HG02610 (cell line): Measurements from ENCODE around the gene PRXL2B.
"Not testable (repeated sequence)": the region's sequence is repeated elsewhere in the genome, so short reads cannot be mapped to it uniquely, and the experiment has no call there.

Experiments
- ATAC-seq: cut with Tn5 transposase; IDR thresholded peaks from one replicate; pipeline ENCODE4 v1.9.1; 2021; ENCODE audit warnings: mild to moderate bottlenecking, moderate library complexity; ENCODE audit not compliant: unreplicated experiment

The PRXL2B gene

DNA sequence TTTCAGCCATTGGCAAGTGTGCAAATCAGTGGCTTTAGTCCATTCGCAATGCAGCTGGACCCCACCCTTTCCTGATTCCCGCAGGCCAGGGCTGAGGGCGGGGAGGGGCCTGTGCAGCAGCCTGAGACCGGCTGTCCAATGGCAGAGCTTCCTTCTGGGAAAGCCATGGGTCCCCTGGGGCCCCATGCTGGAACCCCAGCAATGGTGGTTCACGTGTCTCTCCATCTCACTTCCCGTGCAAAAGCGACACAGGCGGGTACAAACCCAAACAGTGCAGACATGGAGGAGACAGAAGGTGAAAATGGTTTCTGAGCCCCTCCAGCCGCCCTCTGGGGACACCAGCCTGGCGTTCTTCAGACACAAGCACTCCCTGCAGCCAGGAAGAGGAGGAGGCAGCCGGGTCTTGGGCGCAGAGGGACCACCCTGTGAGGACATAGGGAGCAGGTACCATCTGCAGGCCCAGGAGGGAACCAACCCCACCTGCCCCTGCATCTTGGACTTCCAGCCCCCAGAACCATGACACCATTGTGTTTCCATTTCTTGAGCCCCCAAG lies 36.2 kb upstream of the PRXL2B start:
- ATAC-seq = not testable (repeated sequence)

DNA sequence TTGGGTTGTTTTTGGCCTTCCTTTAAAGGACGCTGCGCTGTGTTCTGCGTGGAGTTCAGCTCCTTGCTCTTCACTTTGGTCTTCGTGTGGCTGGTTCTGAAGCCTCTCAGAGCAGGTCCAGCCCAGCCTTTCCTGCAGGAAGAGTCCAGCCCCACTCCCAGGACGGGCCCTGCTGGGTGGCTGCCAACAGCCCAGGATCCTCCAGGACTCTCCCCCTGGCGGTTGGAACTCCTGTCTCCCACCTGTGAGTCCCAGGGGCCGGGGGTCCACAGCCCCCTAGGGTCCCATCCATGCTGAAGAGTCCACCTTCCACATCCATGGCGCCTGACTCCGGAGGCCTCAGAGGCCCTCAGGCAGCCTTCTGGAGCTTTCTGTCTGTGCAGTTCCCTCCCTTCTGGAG lies 35.0 kb upstream of the PRXL2B start:
- ATAC-seq = not testable (repeated sequence)

DNA sequence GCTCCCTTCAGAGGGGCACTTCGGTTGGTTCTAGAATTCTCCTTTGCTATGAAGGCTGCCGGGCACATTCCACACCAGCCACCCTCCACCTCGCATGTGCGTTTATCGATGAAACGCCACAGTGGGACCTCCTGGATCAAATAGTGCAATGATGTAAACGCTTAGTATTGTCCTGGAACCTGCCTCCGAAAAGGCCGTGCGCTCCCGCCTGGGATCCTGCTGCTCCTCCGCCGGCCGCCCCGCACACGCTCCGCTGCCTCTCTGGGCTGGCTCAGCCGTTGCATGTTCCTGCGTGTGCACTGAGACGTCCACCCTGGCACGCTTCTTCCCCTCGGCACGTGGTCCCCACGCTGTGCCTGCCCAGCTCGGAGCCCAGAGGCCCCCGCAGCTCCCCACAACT lies 34.4 kb upstream of the PRXL2B start:
- ATAC-seq = no peak

DNA sequence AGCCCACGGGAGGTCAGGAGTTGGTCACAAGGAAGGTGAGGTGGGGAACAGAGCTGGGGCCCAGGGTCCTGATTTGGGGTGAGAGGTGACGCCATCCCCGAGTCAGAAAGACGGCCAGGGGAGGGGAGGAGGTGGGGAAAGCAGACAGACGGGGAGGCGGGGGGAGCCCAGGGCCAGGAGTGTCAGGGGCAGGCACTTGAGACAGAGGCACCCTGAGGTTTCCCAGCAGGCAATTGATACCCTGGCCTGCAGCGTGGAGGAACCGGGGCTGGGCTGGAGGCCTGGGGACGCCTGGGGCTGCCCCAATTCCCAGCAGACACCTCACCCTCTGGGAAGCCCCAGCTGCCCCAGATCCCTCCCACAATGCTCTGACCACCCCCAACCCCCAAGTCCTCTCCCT lies 33.5 kb upstream of the PRXL2B start:
- ATAC-seq = not testable (repeated sequence)

DNA sequence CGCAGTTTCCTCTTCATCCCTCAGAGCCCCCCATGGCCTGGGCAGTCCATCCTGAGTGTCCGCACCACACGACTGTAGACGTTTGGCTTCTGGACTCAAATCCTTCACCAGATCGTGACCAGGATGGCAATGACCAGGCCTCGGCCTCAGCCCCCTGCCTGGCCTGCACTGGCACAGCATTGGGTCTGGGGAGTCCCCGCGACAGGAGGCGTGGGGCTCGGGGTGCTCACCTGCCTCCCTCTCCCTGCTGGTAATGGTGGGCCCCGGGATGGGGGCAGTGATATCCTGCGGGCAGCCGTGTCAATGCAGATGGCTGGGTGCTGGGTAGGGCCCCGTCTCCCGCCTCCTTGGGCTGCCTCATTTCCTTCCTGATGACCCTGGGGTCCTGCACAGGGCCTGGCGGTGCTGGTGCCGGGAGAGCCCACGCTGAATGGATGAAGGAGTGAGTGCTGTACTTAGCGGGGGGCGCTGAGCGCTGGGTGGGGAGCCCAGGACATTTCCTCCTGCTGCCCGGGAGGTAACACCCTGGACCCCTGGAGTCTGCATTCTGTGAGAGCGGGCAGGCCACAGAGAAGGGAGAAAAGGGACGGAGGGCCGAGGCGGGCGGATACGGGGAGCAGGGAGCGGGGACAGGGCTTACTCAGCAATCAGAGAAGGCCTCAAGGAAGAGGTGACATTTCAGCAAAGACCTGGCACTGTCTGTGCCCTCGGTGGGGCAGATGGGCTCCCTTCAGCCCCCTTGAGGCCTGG lies 32.5 kb upstream of the PRXL2B start:
- ATAC-seq = no peak

DNA sequence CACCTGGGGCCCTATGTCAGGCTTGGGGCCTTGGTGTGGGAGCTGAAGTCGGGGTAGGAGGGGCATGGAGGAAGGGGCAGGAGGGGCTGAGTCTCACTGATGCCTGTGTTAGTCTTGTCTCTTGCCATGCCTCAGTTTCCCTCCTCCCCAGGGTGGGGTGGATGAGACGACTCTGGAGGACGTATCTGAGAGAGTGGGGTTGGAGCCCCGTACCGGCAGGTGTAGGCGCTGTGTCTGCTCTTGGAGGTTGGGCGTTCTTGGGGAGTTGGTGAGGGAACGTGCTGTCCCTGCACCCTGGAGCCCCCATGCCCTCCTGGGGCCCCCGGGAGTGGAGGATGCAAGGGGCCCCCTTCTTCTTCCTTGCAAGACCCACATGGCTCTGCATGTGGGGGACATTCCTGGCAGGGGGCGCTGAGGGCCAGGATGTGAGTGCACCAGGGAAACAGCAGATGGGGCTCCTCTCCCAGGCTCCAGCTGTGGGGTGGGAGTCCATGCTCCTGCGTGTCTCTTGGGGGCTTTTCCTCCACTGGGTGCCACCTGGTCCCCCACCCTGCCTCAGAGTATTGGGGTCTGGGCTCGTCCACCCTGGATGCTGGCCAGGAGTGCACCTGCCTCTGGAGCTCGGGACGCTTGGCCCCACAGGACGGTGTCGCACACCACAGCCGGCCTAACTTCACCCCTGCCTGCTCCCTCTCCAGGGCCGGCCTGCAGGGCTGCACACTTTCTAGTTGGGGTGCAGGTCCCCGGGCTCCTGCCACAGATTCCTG lies 31.8 kb upstream of the PRXL2B start:
- no peak for ATAC-seq

DNA sequence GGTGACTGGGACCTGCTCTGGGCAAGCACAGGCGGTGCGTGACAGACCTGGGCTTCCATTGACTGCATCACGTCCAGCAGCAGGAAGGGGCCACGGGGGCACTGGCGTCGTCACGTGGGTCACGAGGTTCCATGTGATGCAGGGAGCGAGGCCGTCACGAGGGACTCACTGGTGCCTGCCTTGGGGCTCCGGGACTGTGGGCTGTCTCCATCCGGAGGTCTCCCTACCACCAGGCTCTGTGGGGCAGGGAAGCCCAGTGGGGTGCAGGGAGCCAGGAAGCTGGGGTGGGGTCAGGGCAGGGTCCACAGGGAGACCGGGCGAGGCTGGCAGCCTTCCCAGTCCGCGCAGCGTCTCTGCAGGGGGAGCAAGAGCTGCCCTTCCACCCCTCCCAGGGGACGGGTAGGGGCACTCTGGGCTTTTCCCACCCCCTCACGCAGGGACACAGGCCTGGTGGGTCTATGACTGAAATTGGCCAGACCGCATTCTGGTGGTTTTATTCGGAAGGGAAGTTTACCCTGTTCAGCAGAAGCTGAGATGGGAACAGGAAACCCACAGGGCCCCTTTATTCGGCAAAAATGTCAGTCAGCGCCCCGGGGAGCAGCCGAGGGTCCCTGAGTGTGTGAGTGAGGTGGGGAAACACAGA lies 30.8 kb upstream of the PRXL2B start:
- peak; percentile 39 for ATAC-seq

DNA sequence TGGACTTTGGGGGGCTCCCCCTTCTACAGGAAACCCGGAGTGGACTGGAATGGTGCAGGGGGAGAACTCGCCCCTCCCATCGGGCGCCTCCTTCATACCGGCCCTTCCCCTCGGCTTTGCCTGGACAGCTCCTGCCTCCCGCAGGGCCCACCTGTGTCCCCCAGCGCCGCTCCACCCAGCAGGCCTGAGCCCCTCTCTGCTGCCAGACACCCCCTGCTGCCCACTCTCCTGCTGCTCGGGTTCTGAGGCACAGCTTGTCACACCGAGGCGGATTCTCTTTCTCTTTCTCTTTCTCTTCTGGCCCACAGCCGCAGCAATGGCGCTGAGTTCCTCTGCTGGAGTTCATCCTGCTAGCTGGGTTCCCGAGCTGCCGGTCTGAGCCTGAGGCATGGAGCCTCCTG lies 30.3 kb upstream of the PRXL2B start, which contains the start of gene TNFRSF14:
TSS of gene TNFRSF14 (plus strand) at position 95 of the 401 bp plus-strand sequence. CDS start at position 389, 294 bp downstream.
- ATAC-seq = peak; percentile 31

DNA sequence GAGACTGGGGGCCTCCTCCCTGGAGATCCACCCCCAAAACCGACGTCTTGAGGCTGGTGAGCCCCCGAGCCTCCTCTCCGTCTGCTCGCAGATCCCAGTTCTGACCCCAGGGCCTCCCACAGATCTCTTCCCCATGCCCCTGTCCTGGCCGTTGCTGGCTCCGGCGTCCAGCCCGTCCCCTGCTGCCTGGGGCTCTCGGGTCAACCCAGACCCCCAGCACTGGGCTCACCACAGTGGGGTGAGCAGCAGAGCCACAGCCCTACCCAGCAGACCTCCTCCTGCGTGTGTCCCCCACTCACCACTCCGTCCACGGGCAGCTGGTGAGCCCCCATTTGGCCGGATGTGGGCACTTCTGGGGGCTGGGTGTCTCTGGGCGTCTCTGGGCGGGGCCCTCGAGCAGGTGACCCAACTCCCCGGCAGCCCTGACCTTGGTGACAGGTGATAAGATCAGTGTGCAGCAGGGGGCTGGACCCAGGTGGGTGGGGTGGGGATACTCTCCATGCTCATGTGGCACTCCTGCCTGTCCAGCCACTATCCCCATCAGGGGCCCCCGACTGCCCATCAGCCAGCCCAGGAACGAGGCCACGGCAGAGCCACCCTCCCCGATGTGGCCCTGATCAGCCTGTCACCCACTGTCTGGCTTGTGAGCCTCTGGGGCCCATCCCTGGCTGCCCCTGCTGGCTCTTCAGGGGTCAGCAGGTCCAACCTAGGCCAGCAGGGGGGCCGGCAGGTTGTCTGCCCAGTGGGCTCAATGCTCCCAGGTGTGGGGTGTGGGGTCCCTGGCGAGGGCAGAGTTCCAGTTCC lies 29.7 kb upstream of the PRXL2B start:
- ATAC-seq = no peak

DNA sequence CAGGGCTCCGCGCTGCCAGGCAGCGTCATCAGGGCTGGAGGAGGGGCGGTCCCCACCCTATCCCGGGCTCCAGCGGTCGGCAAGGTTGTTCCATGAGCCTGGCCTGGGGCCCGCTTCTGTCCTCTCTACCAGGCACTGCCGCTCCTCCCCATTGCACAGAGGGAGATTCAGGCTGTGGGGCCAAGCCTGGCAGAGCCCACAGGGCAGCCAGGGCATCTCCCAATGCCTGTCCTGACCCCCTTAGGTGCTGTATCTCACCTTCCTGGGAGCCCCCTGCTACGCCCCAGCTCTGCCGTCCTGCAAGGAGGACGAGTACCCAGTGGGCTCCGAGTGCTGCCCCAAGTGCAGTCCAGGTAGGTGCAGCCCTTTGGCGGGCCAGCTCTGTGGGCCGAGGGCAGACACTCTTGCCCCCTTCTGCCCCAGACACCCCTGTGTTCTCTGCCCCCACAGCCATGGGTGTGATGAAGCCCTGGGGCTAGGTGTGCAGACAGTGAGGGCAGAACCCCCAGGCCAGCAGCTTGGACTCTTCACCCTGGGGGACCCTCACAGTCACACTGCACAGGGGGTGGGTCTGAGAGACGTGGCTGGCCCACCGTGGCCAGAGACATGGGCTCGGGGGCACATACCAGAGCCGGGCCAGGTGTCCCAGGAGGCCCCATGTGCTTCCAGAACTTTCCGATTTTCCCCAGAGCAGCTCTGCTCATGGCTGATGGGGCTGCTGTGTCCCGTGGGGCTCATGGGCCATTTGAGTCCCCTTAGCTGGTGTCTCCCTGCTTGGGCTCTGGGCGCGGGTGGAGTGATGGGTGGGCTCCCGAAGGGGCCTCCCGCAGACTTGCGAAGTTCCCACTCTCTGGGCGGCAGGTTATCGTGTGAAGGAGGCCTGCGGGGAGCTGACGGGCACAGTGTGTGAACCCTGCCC lies 28.8 kb upstream of the PRXL2B start:
- no peak for ATAC-seq

DNA sequence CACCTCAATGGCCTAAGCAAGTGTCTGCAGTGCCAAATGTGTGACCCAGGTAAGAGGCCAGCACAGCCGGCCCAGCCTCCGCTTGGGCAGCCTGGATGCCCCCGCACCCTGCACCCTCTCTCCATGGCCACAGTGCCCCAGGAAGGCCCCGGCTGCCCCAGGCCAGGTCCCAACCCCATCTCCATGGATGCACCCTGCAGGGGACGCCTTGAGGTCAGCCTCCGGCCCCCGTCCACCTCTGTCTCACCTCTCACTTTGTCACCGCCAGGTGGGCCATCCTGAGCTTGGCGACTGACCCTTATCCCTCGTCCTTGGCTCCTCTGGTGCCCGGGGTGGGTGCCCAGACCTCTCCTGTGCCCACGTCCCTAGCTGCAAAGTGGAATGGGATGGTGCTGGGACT lies 28.2 kb upstream of the PRXL2B start:
- ATAC-seq = no peak

DNA sequence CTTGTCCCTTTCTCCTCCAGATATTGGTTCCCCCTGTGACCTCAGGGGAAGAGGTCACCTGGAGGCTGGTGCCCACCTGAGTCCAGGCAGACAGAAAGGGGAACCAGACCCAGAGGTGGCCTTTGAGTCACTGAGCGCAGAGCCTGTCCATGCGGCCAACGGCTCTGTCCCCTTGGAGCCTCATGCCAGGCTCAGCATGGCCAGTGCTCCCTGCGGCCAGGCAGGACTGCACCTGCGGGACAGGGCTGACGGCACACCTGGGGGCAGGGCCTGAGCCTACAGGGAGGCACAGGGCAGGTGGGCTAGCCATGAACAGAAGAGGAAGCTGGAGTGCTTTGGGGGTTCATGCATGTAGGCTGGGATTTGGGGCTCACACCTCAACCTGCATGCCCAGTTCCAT lies 27.7 kb upstream of the PRXL2B start:
- ATAC-seq = no peak

DNA sequence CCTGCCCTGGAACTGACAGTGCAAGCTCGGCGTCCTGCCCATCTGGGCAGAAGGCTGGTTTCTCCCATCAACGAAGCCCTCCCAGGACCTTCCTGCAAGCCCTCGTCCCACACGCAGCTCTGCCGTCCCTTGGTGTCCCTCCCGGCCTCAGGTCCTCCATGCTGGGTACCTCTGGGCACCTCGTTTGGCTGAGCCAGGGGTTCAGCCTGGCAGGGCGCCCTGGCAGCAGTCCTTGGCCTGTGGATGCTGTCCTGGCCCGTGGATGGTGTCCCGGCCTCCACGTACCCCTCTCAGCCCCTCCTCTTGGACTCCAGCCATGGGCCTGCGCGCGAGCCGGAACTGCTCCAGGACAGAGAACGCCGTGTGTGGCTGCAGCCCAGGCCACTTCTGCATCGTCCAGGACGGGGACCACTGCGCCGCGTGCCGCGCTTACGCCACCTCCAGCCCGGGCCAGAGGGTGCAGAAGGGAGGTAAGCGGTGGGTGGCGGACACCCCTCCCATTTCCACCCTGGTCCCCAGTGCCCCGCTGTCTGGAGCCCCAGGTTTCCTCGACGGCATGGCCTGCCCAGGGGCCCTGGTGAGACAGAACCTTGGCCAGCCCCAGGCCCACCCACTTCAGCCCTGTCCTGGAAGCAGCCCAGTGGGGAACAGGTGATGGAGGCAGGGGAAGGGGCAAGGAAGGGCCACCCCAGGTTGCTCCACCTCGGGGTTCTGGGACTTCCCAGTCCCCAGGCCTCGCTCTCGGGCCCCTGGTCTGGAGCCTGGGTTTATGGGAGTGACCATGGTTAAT lies 26.9 kb upstream of the PRXL2B start:
- ATAC-seq = no peak

DNA sequence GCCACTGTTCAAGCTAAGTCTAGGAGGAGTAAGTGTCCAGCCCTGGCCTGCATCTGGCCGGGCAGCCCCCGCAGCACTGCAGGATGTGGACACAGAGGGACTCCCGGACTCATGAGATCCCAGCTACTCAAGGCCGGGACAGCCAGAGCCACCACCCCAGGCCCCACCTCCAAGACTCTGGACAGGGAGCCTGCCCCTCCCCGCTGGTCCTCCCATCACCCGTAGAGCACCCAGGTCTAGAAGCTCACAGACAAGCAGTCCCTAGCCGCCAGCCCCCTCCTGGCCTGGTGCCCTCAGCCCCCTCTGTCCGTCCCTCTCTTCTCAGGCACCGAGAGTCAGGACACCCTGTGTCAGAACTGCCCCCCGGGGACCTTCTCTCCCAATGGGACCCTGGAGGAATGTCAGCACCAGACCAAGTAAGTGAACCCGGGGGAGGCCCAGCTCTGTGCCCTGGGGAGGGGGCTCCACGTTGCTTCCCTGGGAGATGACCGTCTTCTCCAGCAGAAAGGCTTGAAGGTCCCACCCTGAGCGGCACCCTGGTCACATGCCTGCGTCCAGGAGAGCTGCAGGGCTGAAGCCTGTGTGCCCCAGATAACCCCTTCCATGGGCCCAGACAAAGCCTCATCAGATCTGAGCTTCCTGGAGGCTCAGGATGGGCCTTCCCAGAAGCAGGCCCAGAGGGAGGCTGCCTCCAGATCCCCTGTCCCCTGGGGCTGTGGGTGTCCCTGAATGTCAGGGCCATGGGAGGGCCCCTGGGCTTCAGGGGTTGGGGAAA lies 26.1 kb upstream of the PRXL2B start:
- no peak for ATAC-seq

DNA sequence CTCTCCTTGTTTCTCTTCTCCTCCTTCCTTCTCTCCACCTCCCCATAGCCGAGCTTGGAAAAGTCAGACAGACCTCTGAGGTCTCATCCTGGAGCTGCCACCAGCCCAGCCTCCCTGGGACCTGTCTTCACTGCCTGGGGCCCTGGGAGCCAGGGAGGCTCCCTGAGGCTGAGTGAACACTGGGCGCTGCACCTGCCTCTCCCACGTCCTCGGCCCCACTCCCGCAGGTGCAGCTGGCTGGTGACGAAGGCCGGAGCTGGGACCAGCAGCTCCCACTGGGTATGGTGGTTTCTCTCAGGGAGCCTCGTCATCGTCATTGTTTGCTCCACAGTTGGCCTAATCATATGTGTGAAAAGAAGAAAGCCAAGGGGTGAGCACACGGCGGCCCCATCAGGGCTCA lies 25.1 kb upstream of the PRXL2B start:
- ATAC-seq = no peak

DNA sequence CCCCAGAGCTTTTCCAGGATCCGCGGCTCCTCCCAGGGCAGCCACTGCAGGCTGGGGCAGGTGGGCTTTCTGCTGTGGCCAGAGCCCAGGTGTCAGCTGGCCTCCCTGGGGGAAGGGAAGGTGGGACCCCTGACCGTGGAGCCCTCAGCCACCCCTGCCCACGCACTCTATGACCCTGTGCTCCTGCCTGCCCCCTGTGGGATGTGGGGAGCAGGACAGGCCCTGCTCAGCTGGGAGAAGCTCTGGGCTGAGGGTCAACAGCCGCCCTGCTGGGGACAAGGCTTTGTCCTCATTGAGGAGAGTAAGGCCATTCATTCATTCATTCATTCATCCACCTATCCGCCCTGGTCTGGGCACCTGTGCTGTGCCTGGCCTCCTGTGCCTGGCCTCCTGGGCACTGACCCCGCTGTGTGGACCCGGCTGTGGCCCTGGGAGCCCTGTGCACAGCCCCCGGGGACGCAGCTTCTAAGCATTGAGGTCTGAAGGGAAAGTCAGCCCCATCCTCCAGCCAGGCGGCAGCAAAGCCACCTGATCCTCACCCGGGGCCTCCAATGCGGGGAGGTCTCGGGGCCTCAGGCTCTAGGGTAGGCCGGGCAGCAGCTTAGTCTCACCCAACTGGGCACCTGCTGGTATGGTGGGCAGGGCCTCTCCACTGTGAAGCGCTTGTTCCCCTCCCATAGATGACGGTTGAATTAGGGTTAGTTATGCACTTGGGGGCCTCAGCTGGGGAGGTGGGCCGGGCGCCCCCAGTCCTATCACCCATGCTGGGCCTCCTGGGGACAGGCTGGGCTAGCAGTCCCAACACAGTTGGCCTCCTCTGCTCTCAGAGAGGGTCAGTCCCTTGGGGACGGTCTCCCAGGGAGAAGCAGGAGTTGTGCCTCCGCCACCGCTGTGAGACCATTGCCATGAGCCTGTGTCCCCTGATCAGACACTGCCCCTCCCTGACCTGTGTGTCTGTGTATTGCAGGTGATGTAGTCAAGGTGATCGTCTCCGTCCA lies 24.4 kb upstream of the PRXL2B start:
- ATAC-seq = no peak

DNA sequence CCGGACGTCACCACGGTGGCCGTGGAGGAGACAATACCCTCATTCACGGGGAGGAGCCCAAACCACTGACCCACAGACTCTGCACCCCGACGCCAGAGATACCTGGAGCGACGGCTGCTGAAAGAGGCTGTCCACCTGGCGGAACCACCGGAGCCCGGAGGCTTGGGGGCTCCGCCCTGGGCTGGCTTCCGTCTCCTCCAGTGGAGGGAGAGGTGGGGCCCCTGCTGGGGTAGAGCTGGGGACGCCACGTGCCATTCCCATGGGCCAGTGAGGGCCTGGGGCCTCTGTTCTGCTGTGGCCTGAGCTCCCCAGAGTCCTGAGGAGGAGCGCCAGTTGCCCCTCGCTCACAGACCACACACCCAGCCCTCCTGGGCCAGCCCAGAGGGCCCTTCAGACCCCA lies 23.4 kb upstream of the PRXL2B start:
- ATAC-seq = no peak
